IMR-90 (cell line): ENCODE measurements around the gene LRRC26. TPM values are rescaled to one million over a fixed set of nuclear protein-coding genes. Genes with fewer than 3 reads are reported as not detected.
A peak's percentile ranks its signal among the peaks of the same experiment; 100 is the strongest.

ENCODE experiments used
- ATAC-seq: fragments of 200-7000 bp; cut with Tn5 transposase; 2 replicates; pipeline ENCODE4 v1.9.1; 2020; ENCODE audit warnings: low read depth, mild to moderate bottlenecking, moderate library complexity
- BruUV-seq: library from RNA; stranded (reverse); fragments of 400-500 nt; replicated peaks from 2 replicates; lab custom pipeline; 2021; lab: Mats Ljungman, UMichigan
- CTCF ChIA-PET: fragments of 300-600 bp; formaldehyde crosslinking; extraction: SDS; loops from one replicate; lab custom pipeline; 2021; ENCODE audit warnings: antibody characterized with exemption; lab: Yijun Ruan, JAX
- POLR2A ChIA-PET: fragments of 300-600 bp; sonication (Branson Sonifier 250); formaldehyde crosslinking; loops from one replicate; lab custom pipeline; 2022; ENCODE audit warnings: antibody characterized with exemption; ENCODE audit not compliant: unreplicated experiment; lab: Charles Lee
- DNase-seq: peaks from one replicate; pipeline ENCODE4 v3.0.0; 2013
- H2AFZ ChIP-seq: replicated peaks from 2 replicates; pipeline ENCODE3; 2013; ENCODE audit warnings: low read length, mild to moderate bottlenecking; ENCODE audit not compliant: poor library complexity
- H2AK5ac ChIP-seq: 2 replicates; pipeline ENCODE4 v1.6.1; 2013; ENCODE audit warnings: low read depth, low read length, inconsistent platforms
- H2AK9ac ChIP-seq: replicated peaks from 2 replicates; pipeline ENCODE3; 2013; ENCODE audit warnings: mild to moderate bottlenecking, low read depth, low read length, moderate library complexity; ENCODE audit not compliant: poor library complexity
- H2BK120ac ChIP-seq: 2 replicates; pipeline ENCODE4 v1.6.1; 2013; ENCODE audit warnings: low read depth, low read length, inconsistent platforms
- H2BK15ac ChIP-seq: 3 replicates; pipeline ENCODE4 v1.6.1; 2013; ENCODE audit warnings: low read depth, low read length, inconsistent platforms
- H2BK20ac ChIP-seq: 2 replicates; pipeline ENCODE4 v1.6.1; 2013; ENCODE audit warnings: low read depth, mild to moderate bottlenecking, inconsistent platforms, low read length, moderate library complexity
- H2BK5ac ChIP-seq: 2 replicates; pipeline ENCODE4 v1.6.1; 2013; ENCODE audit warnings: mild to moderate bottlenecking, low read depth, low read length, inconsistent platforms; ENCODE audit not compliant: poor library complexity, severe bottlenecking
- H3K14ac ChIP-seq: replicated peaks from 2 replicates; pipeline ENCODE4 v1.6.1; 2013; ENCODE audit warnings: low read depth, low read length, inconsistent platforms
- H3K18ac ChIP-seq: 2 replicates; pipeline ENCODE4 v1.6.1; 2013; ENCODE audit warnings: low read depth, low read length, control low read depth
- H3K23ac ChIP-seq: 2 replicates; pipeline ENCODE4 v1.6.1; 2013; ENCODE audit warnings: low read depth, low read length, inconsistent platforms
- H3K27ac ChIP-seq: 2 replicates; pipeline ENCODE4 v1.5.1; 2013; ENCODE audit warnings: mild to moderate bottlenecking, control low read depth, low read length; ENCODE audit not compliant: insufficient read depth
- H3K27me3 ChIP-seq: 2 replicates; pipeline ENCODE4 v1.6.1; 2013; ENCODE audit warnings: low read length; ENCODE audit not compliant: control insufficient read depth, insufficient read depth
- H3K36me3 ChIP-seq: 2 replicates; pipeline ENCODE4 v1.6.1; 2013; ENCODE audit warnings: low read length, mixed read lengths; ENCODE audit not compliant: control insufficient read depth, insufficient read depth
- H3K4ac ChIP-seq: 2 replicates; pipeline ENCODE4 v1.6.1; 2013; ENCODE audit warnings: low read depth, low read length, inconsistent platforms
- H3K4me1 ChIP-seq: 2 replicates; pipeline ENCODE4 v1.6.1; 2013; ENCODE audit warnings: low read length, mixed read lengths; ENCODE audit not compliant: control insufficient read depth, insufficient read depth
- H3K4me2 ChIP-seq: 2 replicates; pipeline ENCODE4 v1.6.1; 2013; ENCODE audit warnings: low read depth, mild to moderate bottlenecking, control low read depth, low read length, moderate library complexity
- H3K4me3 ChIP-seq: 2 replicates; pipeline ENCODE4 v1.5.1; 2013; ENCODE audit warnings: low read depth, mild to moderate bottlenecking, control low read depth, low read length, moderate library complexity; ENCODE audit not compliant: insufficient read depth
- H3K56ac ChIP-seq: 2 replicates; pipeline ENCODE4 v1.6.1; 2013; ENCODE audit warnings: low read length, inconsistent platforms; ENCODE audit not compliant: insufficient read depth; ENCODE audit errors: extremely low read depth
- H3K79me1 ChIP-seq, 2 experiments: 2 replicates each; pipeline ENCODE4 v1.6.1; 2013; ENCODE audit warnings: low read length in 2 of 2, inconsistent platforms in 1 of 2, low read depth in 1 of 2
- H3K9ac ChIP-seq: 2 replicates; pipeline ENCODE4 v1.6.1; 2013; ENCODE audit warnings: low read depth, low read length, control low read depth
- H3K9me1 ChIP-seq: 2 replicates; pipeline ENCODE4 v1.6.1; 2013; ENCODE audit warnings: low read length, inconsistent platforms; ENCODE audit not compliant: insufficient read depth
- H3K9me3 ChIP-seq: 2 replicates; pipeline ENCODE4 v1.6.1; 2013; ENCODE audit warnings: low read length; ENCODE audit not compliant: control insufficient read depth, insufficient read depth
- H4K20me1 ChIP-seq: 2 replicates; pipeline ENCODE4 v1.6.1; 2013; ENCODE audit warnings: low read length, inconsistent platforms; ENCODE audit not compliant: insufficient read depth
- H4K5ac ChIP-seq: 2 replicates; pipeline ENCODE4 v1.6.1; 2013; ENCODE audit warnings: mild to moderate bottlenecking, low read depth, low read length, control low read depth
- H4K8ac ChIP-seq, 2 experiments: 2 replicates each; pipeline ENCODE4 v1.6.1; 2013; ENCODE audit warnings: low read depth in 2 of 2, low read length in 2 of 2, control low read depth in 1 of 2, inconsistent platforms in 1 of 2
- H4K91ac ChIP-seq: 2 replicates; pipeline ENCODE4 v1.6.1; 2013; ENCODE audit warnings: low read depth, low read length, inconsistent platforms; ENCODE audit not compliant: insufficient read depth
- BHLHE40 ChIP-seq: fragments of 150-350 bp; IDR thresholded peaks from 2 replicates; pipeline ENCODE4 v1.6.1; 2016; ENCODE audit warnings: mild to moderate bottlenecking, low read depth, low read length
- MAFK ChIP-seq: IDR thresholded peaks from 2 replicates; pipeline ENCODE4 v1.6.1; 2012; ENCODE audit warnings: low read depth, low read length, improper control_type of control experiment
- MAZ ChIP-seq: IDR thresholded peaks from 2 replicates; pipeline ENCODE4 v1.6.1; 2012; ENCODE audit warnings: low read depth, mild to moderate bottlenecking, low read length, improper control_type of control experiment, moderate library complexity, borderline replicate concordance
- RAD21 ChIP-seq: IDR thresholded peaks from 2 replicates; pipeline ENCODE4 v1.6.1; 2012; ENCODE audit warnings: low read length, improper control_type of control experiment
- RFX5 ChIP-seq: IDR thresholded peaks from 2 replicates; pipeline ENCODE4 v1.8.0; 2012; ENCODE audit warnings: low read depth, mild to moderate bottlenecking, low read length, moderate library complexity
- SMC3 ChIP-seq: fragments of 150-350 bp; IDR thresholded peaks from 2 replicates; pipeline ENCODE4 v1.6.1; 2016; ENCODE audit warnings: low read depth, mild to moderate bottlenecking, antibody characterized with exemption, low read length, moderate library complexity
- WGBS, 2 experiments: methylation state at CpG; one replicate each; pipeline versions ENCODE4 v1.1.5 to v1.1.7; 2013; ENCODE audit warnings: missing lambda C conversion rate in 2 of 2; ENCODE audit not compliant: insufficient read length in 1 of 2; ENCODE audit errors: extremely low coverage in 2 of 2; 5-methylcytosine and 5-hydroxymethylcytosine counted together
- dilution Hi-C: fragments of 300-500 bp; cut with HindIII; formaldehyde crosslinking; loops from one replicate; pipeline ENCODE4 v1.14.3; 2018; ENCODE audit warnings: low sequenced_read_pairs; ENCODE audit not compliant: unreplicated experiment
- in situ Hi-C: fragments of 300-500 bp; cut with MboI; formaldehyde crosslinking; loops from 3 replicates; pipeline ENCODE4 v1.14.3; 2019; ENCODE audit warnings: low sequenced_read_pairs, inconsistent platforms, mixed read lengths
- intact Hi-C: fragments of 100-400 bp; cut with micrococcal nuclease; formaldehyde crosslinking; loops from 2 replicates; pipeline ENCODE4 v1.10.0; 2022
- polyA plus RNA-seq, 3 experiments: library from polyadenylated mRNA; depleted of rRNA; stranded (reverse); fragments of >200 nt; gene quantifications; 2 replicates each; pipeline ENCODE4 v1.2.3, GENCODE V29; 2012; ENCODE audit warnings: low replicate concordance in 1 of 3
- total RNA-seq: library from RNA; depleted of rRNA; stranded (reverse); fragments of >200 nt; gene quantifications from 2 replicates; pipeline ENCODE4 v1.2.3, GENCODE V29; 2012

Gene LRRC26
- total and polyA plus RNA-seq, 2 of the 4 experiments (the other 2 are of a cell fraction) = not detected

- POLR2A ChIA-PET = no interaction called here
- peaks cover 76% of the 10 kb centered on the region for H3K27me3 ChIP-seq
- no peak for TF ChIP-seq MAFK
- TF ChIP-seq SMC3 = no peak
- TF ChIP-seq MAZ = no peak
- no peak for TF ChIP-seq RFX5
- no peak for TF ChIP-seq BHLHE40
- no peak for TF ChIP-seq RAD21
Measured at GRCh38 chr9:137168904-137169856, 671 bp downstream of the LRRC26 start.

More at GRCh38 chr9:137168904-137169856, 671 bp downstream of the LRRC26 start:
- Histone ChIP-seq H3K36me3 (no peaks in the 10 kb centered on the region), H3K4ac (no peak overlapping the region), H2BK20ac (no peak overlapping the region), H4K20me1 (no peaks in the 10 kb centered on the region), H2BK15ac (no peak overlapping the region), H3K9me3 (no peaks in the 10 kb centered on the region), H3K56ac (no peak overlapping the region), H3K9ac (no peak overlapping the region), H3K4me1 (peaks cover 4% of the 10 kb centered on the region; the same call in 1 of the 2 replicates), H4K91ac (no peak overlapping the region), H3K4me2 (peak overlapping the region; percentile 40), H3K14ac (no peak overlapping the region), H4K8ac (no peak overlapping the region), H3K79me1 (no peaks in the 10 kb centered on the region), H3K9me1 (no peaks in the 10 kb centered on the region), H2BK5ac (no peak overlapping the region), H3K4me3 (0 out of 2 replicates have a peak overlapping the region, but pooled peaks have one; percentile 7), H3K23ac (no peak overlapping the region), H4K5ac (no peak overlapping the region), H2AFZ (peak overlapping the region; percentile 75), H2AK5ac (no peak overlapping the region), H2BK120ac (no peak overlapping the region), H3K18ac (no peak overlapping the region), H2AK9ac (peak overlapping the region; percentile 13), H3K27ac (no peak overlapping the region)
- BruUV-seq = no TSS peak
- 0% methylated on average over 70 of the region's 124 CpGs; no CpG with 5 or more reads in 1 of the 2 experiments for WGBS, 2 experiments
- dilution Hi-C loops (no loop called here), in situ Hi-C loops (no loop called here), intact Hi-C loops (no loop called here)
- DNase-seq (peak; percentile 19), ATAC-seq (peak; percentile 61)
- CTCF ChIA-PET = no interaction called here
